SJSA1 (cell line): ENCODE results near the gene MORN1. TPM values are rescaled to one million over a fixed set of nuclear protein-coding genes. Genes with fewer than 3 reads are reported as not detected.

Experiments used
- DNase-seq, 2 experiments: peaks; one replicate each; pipeline ENCODE4 v3.0.0-alpha.2; 2015 to 2020; ENCODE audit warnings: low spot score in 2 of 2, low read depth in 1 of 2
- H3K27ac ChIP-seq: fragments of 250-450 bp; sonication (Bioruptor Pico); 2 replicates; pipeline ENCODE4 v1.5.1; 2020; ENCODE audit warnings: mild to moderate bottlenecking, moderate library complexity
- H3K27me3 ChIP-seq: fragments of 250-450 bp; sonication (Bioruptor Pico); replicated peaks from 2 replicates; pipeline ENCODE4 v1.5.1; 2020; ENCODE audit warnings: mild to moderate bottlenecking, moderate library complexity
- H3K36me3 ChIP-seq: fragments of 250-450 bp; sonication (Bioruptor Pico); 2 replicates; pipeline ENCODE4 v1.5.1; 2020; ENCODE audit warnings: mild to moderate bottlenecking
- H3K4me1 ChIP-seq: fragments of 250-450 bp; sonication (Bioruptor Pico); replicated peaks from 2 replicates; pipeline ENCODE4 v1.6.1; 2021; ENCODE audit warnings: mild to moderate bottlenecking
- H3K4me3 ChIP-seq: fragments of 250-450 bp; sonication (Bioruptor Pico); 2 replicates; pipeline ENCODE4 v1.5.1; 2020; ENCODE audit warnings: mild to moderate bottlenecking
- H3K9me3 ChIP-seq: fragments of 250-450 bp; sonication (Bioruptor Pico); replicated peaks from 2 replicates; pipeline ENCODE4 v1.5.1; 2020; ENCODE audit warnings: mild to moderate bottlenecking
- total RNA-seq: library from RNA; depleted of rRNA; stranded (reverse); fragments of >200 nt; shearing (Covaris generic); gene quantifications from 2 replicates; pipeline ENCODE4 v1.2.3, GENCODE V29; 2014

The MORN1 gene
- total RNA-seq, 1 experiment from 2014 or later: 5.0 TPM

GRCh38 chr1:2348346-2349325 lies 42.7 kb downstream of the MORN1 start:
- H3K4me1 ChIP-seq: no peaks in the 10 kb centered on the region
- H3K27me3 ChIP-seq: no peaks in the 10 kb centered on the region
- H3K36me3 ChIP-seq: no peaks in the 10 kb centered on the region
- no peak overlapping the region for H3K27ac ChIP-seq
- DNase-seq: no peak
- no peaks in the 10 kb centered on the region for H3K9me3 ChIP-seq
- H3K4me3 ChIP-seq: no peak overlapping the region

- no peaks in the 10 kb centered on the region for H3K4me1 ChIP-seq
- DNase-seq: no peak
- H3K27ac ChIP-seq: no peak overlapping the region
- no peak overlapping the region for H3K4me3 ChIP-seq
- H3K9me3 ChIP-seq: no peaks in the 10 kb centered on the region
- H3K36me3 ChIP-seq: no peaks in the 10 kb centered on the region
- H3K27me3 ChIP-seq: no peaks in the 10 kb centered on the region
Measured at GRCh38 chr1:2347896-2348295, 43.5 kb downstream of the MORN1 start.

GRCh38 chr1:2347409-2347785 lies 44.0 kb downstream of the MORN1 start:
- Histone ChIP-seq H3K4me1 (no peaks in the 10 kb centered on the region), H3K27ac (no peak overlapping the region), H3K4me3 (no peak overlapping the region), H3K36me3 (no peaks in the 10 kb centered on the region), H3K9me3 (no peaks in the 10 kb centered on the region), H3K27me3 (no peaks in the 10 kb centered on the region)
- no peak for DNase-seq

- Histone ChIP-seq H3K4me1 (no peaks in the 10 kb centered on the region), H3K4me3 (no peak overlapping the region), H3K36me3 (no peaks in the 10 kb centered on the region), H3K27ac (no peak overlapping the region), H3K9me3 (no peaks in the 10 kb centered on the region), H3K27me3 (no peaks in the 10 kb centered on the region)
- DNase-seq: no peak
Measured at GRCh38 chr1:2346691-2347408, 44.5 kb downstream of the MORN1 start.

GRCh38 chr1:2345297-2346075 lies 45.9 kb downstream of the MORN1 start:
- Histone ChIP-seq H3K4me3 (no peak overlapping the region), H3K36me3 (no peaks in the 10 kb centered on the region), H3K27ac (no peak overlapping the region), H3K27me3 (no peaks in the 10 kb centered on the region), H3K4me1 (no peaks in the 10 kb centered on the region), H3K9me3 (no peaks in the 10 kb centered on the region)
- DNase-seq: no peak

- no peak overlapping the region for H3K27ac ChIP-seq
- no peaks in the 10 kb centered on the region for H3K9me3 ChIP-seq
- H3K4me3 ChIP-seq: no peak overlapping the region
- H3K4me1 ChIP-seq: no peaks in the 10 kb centered on the region
- H3K36me3 ChIP-seq: no peaks in the 10 kb centered on the region
- DNase-seq: no peak
- no peaks in the 10 kb centered on the region for H3K27me3 ChIP-seq
Measured at GRCh38 chr1:2344744-2345296, 46.5 kb downstream of the MORN1 start.

GRCh38 chr1:2344121-2344681 lies 47.2 kb downstream of the MORN1 start:
- no peaks in the 10 kb centered on the region for H3K27me3 ChIP-seq

GRCh38 chr1:2343023-2343935 lies 48.1 kb downstream of the MORN1 start:
- no peaks in the 10 kb centered on the region for H3K27me3 ChIP-seq
- no peaks in the 10 kb centered on the region for H3K36me3 ChIP-seq
- no peaks in the 10 kb centered on the region for H3K4me1 ChIP-seq
- no peak overlapping the region for H3K4me3 ChIP-seq
- DNase-seq: no peak
- H3K27ac ChIP-seq: no peak overlapping the region
- no peaks in the 10 kb centered on the region for H3K9me3 ChIP-seq

More at GRCh38 chr1:2344121-2344681, 47.2 kb downstream of the MORN1 start:
- Histone ChIP-seq H3K4me1 (no peaks in the 10 kb centered on the region), H3K36me3 (no peaks in the 10 kb centered on the region), H3K4me3 (no peak overlapping the region), H3K9me3 (no peaks in the 10 kb centered on the region), H3K27ac (no peak overlapping the region)
- no peak for DNase-seq

- no peaks in the 10 kb centered on the region for H3K4me1 ChIP-seq
Measured at GRCh38 chr1:2342384-2343022, 48.9 kb downstream of the MORN1 start.

GRCh38 chr1:2341706-2342383 lies 49.5 kb downstream of the MORN1 start:
- no peaks in the 10 kb centered on the region for H3K4me1 ChIP-seq
- no peaks in the 10 kb centered on the region for H3K27me3 ChIP-seq
- no peak for DNase-seq
- H3K36me3 ChIP-seq: no peaks in the 10 kb centered on the region
- H3K4me3 ChIP-seq: no peak overlapping the region
- no peaks in the 10 kb centered on the region for H3K9me3 ChIP-seq
- H3K27ac ChIP-seq: no peak overlapping the region

More at GRCh38 chr1:2342384-2343022, 48.9 kb downstream of the MORN1 start:
- Histone ChIP-seq H3K9me3 (no peaks in the 10 kb centered on the region), H3K36me3 (no peaks in the 10 kb centered on the region), H3K4me3 (no peak overlapping the region), H3K27me3 (no peaks in the 10 kb centered on the region), H3K27ac (no peak overlapping the region)
- DNase-seq: no peak

GRCh38 chr1:2340918-2341254 lies 50.5 kb downstream of the MORN1 start:
- H3K27me3 ChIP-seq: no peaks in the 10 kb centered on the region
- no peak overlapping the region for H3K27ac ChIP-seq
- no peaks in the 10 kb centered on the region for H3K36me3 ChIP-seq
- H3K4me3 ChIP-seq: no peak overlapping the region
- no peak for DNase-seq
- no peaks in the 10 kb centered on the region for H3K9me3 ChIP-seq
- H3K4me1 ChIP-seq: no peaks in the 10 kb centered on the region
